Right renal cortex interstitium (tissue), 3 donors: ENCODE measurements around the gene ZCCHC4. TPM values are rescaled to one million over a fixed set of nuclear protein-coding genes. Genes with fewer than 3 reads are reported as not detected.

Experiments used
- DNase-seq, 3 donors: peaks; one replicate each; pipeline ENCODE4 v3.0.0-alpha.2; 2013; ENCODE audit warnings: low read depth in 3 of 3, low spot score in 2 of 3
- polyA plus RNA-seq, 3 donors: library from polyadenylated mRNA; unstranded; fragments of 120-200 nt; gene quantifications; one replicate each; pipeline ENCODE4 v1.2.1, GENCODE V29; 2013; ENCODE audit not compliant: insufficient read length in 3 of 3

ZCCHC4 gene, protein sequence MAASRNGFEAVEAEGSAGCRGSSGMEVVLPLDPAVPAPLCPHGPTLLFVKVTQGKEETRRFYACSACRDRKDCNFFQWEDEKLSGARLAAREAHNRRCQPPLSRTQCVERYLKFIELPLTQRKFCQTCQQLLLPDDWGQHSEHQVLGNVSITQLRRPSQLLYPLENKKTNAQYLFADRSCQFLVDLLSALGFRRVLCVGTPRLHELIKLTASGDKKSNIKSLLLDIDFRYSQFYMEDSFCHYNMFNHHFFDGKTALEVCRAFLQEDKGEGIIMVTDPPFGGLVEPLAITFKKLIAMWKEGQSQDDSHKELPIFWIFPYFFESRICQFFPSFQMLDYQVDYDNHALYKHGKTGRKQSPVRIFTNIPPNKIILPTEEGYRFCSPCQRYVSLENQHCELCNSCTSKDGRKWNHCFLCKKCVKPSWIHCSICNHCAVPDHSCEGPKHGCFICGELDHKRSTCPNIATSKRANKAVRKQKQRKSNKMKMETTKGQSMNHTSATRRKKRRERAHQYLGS
- 10 to 100 TPM; 11.6 to 14.1 (median 12.3) TPM for polyA plus RNA-seq

DNA sequence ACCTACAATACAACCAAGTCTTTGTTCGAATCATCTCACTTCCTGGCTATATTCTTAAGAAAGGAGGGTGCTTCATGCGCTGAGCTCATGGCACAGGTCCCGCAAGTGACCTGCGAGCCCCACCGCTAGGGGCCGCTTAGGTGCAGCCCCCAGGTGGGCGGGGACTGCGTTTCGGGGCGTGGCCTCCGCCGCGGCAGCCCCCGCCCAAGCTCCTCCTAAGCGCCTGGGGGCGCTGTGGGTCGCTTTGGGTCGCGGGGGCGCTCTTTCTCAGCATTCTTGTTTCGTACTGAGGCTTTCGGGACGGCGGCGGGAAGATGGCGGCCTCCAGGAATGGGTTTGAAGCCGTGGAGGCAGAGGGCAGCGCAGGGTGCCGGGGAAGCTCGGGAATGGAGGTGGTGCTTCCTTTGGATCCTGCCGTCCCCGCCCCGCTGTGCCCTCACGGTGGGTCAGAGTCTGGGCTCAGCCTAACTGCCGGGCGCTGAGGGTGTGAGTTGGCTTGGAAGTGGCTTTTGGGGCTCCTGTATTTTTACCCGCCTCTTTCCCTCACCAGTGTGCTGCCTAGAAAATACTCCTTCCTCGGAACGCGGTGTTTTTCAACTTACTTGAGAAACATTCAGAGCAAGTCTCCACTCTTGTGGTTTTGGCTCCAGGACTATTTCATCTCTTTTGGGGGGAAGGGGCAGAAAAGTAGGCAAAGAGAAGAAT, at the start of gene ZCCHC4:
Gene ZCCHC4, plus strand, starts transcription at position 279 of the 705 bp plus-strand sequence. Its CDS starts 36 bp downstream, at position 315.
- peak; percentile 81 to 84 (median 83) for DNase-seq

DNA sequence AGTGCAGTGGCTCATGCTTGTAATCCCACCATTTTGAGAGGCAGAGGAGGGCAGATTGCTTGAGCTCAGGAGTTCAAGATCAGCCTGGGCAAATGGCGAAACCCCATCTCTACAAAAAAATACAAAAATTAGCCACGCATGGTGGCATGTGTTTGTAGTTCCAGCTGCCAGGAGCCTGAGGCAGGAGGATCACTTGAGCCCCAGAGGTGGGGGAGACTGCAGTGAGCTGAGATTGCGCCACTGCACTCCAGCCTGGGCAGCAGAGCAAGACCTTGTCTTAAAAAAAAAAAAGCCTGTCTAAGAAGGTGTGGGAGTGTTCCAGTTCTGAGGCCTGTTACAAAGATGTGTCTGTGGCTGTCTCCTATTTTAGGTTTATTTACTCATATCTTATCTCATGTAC, 40.7 kb upstream of the ZCCHC4 start:
- DNase-seq = no peak

DNA sequence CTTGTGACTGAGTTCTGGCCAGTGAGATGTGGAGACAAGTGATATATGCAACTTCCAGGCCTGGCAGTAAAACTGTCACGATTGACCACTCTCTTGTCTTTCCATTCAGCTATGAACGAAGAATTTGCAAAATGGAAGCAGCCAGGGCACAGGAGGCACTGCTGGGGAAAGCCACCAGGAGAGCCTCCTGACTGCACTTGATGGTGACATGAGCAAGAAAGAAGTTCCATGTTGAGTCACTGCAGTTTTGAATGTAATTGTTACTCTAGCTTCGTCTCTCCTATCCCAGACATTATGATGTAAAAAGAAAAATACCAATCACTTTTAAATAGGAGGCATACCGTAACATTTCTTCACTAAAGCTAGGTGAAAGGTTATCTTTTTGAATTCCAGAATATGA, 32.4 kb upstream of the ZCCHC4 start:
- DNase-seq = no peak

DNA sequence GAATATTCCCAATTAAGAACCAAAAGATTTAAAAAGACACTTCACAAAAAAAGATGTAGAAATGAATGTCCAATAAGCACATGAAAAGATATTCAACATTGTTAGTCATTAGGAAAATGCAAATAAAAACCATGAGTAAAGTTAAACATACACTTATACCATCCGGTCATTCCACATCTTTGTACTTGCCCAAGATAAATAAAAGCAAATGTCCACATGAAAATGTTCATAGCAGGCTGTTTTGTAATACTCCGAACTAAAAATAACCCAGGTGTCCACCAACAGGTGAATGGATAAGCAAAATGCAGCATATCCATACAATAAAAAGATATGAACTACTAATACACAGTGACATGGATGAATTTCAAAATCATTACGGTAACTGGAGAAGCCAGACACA, 28.6 kb upstream of the ZCCHC4 start:
- no peak for DNase-seq

DNA sequence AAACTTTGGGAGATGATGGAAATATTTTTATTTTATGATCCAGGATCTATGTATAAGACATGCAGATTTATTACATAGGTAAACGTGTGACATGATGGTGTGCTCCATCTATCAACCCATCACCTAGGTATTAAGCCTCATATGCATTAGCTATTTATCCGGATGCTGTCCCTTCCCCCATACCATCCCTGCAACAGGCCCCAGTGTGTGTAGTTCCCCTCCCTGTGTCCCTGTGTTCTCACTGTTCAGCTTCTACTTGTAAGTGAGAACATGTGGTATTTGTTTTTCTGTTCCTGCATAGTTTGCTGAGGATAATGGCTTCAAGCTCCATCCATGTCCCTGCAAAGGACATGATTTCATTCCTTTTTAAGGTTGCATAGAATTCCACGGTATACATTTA, 28.1 kb upstream of the ZCCHC4 start:
- DNase-seq = no peak

DNA sequence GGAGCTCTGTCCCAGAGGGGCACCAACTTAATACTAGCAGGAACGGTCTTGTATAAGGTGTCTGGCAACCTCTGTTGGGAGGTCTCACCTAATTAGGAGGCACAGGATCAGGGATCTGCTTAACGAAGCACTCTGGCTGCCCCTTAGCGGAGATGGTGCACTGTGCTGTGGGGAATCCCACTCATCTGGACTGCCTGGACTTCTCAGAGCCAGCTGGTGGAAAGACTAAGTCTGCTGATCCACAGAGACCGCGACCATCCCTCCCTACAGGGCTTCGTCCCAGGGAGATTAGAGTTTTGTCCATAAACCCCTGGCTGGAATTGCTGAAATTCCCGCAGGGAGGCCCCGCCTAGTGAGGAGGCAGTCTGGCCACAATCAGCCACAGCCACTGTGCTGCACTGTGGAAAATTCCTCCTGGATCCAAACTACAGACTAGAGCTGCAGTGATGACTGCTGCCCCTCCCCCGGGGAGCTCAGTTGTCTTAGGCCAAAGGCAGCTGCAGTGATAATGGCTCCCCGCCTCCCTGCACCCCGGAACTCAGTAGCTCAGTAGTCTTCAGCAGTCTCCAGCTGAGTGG, 22.0 kb upstream of the ZCCHC4 start:
- no peak for DNase-seq

DNA sequence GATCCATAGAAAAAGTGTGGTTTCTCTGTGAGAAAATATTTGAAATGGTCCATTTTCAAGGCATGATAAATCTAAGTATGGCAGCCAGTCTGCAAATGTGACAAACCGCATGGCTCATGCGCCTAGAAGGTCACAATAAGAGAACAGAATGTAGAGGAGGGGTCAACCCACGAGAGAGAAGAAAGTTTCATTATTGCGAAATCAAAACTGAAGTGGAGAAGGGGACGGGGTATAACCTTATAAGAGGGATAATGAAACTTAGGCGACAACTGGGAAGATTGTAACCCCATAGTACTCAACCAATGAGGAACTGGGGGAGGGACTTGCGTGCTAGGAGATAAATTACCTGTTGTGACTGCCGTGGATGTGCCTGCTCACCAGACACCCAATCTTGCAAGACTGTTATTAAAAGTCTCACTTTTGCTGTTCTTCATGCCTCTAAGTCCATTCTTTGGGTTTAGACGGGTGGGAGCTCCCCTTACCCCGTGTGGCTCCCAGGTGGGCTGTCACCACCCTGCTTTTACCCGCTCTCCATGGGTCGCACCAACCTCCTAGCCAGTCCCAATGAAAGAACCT, 21.3 kb upstream of the ZCCHC4 start:
- DNase-seq = no peak

DNA sequence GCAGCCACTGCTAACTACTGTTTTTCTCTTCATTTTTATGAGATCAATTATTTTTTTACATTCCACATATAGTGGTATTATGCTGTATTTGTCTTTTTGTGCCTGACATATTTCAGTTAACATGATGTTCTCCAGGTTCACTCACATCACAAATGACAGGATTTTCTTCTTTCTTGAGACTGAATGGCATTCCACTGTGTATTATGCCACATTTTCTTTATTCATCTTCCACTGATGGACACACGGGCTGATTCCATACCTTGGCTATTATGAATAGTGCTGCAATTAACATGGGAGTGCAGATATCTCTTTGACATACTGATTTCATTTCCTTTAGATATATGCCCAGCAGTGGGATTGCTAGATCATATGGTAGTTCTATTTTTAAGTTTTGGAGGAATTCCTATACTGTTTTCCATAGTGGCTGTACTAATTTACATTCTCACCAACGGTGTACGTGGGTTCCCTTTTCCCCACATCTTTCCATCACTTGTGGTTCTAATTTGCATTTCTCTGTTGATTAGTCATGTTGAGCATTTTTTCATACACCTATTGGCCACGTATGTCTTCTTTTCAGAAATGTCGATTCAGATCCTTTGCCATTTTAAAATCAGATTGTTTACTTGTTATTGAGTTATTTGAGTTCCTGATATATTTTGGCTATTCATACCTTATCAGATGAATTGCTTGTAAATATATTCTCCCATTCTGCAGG, 14.9 kb upstream of the ZCCHC4 start:
- no peak for DNase-seq

DNA sequence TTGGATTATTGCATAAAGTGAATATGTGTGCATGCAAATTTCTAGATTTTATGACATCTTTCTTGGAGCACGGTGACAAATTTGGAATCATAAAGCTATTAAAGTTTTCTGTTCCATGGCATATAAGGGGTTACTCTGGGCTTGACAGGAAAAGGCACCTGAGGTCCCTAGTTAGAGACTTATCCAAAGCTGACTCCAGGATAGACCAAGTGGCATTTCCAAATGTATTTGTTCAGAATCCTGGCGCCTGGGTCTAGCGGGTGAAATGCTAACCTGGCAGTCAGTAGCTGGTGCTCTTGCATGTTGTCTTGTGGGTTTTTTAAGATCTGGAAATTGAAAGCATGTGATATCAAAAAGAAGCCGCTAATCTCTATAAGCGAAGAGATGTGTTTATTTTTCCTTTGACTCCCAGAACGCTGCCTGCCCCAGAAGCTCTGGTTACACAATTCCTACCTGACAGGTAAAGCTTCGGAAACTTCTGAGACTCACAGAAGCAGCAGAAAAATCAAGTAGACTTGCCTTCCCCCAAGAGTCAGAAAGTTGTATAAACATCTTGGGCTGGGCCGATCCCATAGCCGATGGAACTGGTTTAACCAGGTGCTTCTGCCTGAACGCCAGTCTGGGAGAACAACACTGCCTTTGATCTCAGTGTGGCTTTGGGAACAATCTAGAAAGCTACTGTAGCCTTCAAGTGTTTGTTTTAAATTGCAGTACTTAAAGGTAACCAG, 12.9 kb upstream of the ZCCHC4 start:
- DNase-seq = peak; percentile 6 to 19 (median 7)

DNA sequence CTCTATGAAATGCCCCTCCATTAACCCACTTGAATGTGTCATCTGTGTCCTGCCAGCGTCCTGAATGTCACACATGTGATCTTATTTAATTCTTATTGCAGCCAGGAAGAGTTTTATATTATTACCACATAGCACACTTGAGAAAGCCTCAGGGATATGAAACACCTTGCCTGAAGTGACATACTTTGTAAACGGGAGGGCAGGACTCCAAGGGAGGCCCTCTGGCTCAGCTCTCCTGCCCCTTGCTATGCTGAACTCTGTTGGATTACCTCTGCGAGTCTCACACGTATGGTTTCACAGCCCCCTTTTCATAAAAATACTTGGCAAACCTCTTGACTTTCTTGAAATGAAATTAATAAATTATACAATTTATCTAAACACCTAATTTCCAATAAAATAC, 11.1 kb upstream of the ZCCHC4 start:
- DNase-seq = no peak

DNA sequence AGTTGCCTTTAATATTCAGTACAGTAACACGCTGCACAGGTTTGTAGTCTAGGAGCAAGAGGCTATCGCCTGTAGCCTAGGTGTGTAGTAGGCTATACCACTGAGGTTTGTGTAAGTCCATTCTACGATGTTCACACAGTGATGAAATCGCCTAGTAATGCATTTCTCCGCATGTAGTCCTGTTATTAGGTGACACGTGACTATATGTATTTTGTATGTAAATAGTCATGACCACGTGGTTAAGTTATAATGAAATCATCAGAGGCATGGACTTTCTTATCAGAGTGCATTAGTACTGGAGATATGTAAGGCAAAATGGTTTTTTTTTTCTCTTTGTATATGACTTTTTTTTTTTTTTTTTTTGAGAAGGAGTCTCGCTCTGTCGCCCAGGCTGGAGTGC, 9.9 kb upstream of the ZCCHC4 start:
- no peak for DNase-seq

DNA sequence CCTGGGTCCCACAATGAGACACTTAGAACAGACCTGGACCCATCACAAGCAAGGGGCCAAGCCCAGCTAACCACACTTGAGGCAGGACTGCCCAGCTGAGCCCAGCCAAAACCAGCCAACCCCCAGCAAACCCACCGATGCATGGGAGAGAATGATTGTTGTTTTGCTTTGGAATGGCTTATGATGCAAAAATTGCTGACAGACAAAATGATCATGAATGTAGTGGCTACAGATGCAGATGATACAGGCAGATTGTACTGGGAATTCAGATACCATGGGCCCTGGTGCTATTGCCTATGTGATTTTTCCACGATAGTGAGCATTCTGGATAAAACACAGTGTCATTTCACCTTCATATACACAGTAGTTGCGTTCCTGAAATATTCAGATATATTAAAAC, 9.0 kb upstream of the ZCCHC4 start:
- DNase-seq = no peak

DNA sequence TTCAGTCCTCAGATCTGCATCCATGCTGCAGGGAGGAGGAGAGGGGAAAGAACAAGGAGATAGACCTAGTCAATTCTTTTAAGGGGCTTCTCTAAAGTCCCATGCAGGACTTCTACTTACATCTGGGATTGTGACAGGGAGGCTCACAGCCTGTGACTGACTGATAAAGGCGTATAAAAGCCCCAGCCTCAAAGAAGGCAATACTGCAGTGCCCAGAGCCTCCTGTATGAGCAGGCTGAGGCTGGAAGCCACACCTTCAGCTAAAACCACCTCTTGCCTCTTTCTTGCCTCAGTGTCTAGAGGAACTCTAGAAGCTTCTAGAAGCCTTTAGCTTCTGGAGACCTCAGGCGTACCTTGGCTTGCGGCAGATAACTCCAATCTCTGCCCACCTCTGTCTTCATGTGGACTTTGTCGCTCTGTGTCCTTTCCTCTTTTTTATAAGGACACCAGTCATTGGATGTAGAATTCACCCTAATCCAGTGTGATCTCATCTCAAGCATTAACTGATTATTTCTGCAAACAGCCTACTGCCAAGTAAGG, 6.0 kb upstream of the ZCCHC4 start:
- no peak for DNase-seq

DNA sequence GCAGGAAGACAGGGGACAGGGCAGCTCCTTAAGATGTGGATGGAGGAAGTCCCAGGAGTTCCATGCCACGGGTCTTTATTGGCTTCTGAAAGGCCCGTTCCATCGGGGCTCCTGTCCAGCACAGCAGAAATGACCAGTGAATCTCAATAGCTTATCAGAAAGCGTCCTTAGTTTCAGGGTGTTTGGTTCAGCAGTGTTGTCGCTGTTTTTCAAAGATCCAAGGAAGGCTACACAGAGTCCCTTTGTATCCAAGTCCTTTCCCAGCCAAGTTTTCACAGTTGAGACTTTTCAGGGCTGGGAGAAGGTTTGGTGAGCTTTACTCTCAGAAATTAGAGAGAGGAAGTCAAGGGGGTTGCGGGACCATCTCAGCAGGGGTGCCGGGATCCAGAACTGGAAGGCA, 5.0 kb upstream of the ZCCHC4 start:
- DNase-seq = no peak

DNA sequence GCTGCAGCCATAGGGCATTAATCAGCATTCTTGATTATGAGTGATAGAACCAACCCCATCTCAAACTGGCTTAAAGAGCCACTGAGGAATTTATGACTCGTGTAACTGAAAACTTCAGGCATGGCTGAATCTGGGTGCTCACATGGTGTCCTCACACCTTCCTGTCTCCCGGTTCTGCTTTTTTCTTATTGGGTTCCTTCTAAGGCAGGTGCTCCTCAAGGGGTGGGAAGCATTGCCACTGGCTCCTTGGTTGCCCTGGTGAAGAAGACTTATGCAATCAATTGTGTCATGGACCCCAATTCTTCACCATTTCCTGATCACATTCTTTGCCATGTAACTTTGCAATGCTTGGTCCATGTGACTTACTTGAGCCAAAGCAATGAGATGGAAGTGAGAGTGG, 4.3 kb upstream of the ZCCHC4 start:
- DNase-seq = no peak

DNA sequence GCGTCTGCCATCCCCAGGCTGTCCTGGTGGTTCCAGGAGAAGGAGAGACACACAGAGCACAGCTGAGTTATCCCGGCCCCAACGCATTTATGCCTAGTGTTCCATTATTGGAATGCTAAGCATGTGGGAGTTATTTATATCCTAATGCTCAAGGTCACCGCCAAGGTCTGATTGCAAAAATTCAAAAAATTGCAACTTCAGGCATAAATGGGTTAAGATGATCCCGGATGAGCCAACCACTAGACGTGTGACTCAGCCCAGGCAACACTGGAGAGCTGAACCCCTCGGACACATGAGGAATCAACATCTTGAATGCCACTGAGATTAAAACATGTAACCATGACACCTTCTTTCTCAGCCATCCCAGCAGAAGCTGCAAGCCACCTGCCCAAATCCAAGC, 3.8 kb upstream of the ZCCHC4 start:
- DNase-seq = no peak

DNA sequence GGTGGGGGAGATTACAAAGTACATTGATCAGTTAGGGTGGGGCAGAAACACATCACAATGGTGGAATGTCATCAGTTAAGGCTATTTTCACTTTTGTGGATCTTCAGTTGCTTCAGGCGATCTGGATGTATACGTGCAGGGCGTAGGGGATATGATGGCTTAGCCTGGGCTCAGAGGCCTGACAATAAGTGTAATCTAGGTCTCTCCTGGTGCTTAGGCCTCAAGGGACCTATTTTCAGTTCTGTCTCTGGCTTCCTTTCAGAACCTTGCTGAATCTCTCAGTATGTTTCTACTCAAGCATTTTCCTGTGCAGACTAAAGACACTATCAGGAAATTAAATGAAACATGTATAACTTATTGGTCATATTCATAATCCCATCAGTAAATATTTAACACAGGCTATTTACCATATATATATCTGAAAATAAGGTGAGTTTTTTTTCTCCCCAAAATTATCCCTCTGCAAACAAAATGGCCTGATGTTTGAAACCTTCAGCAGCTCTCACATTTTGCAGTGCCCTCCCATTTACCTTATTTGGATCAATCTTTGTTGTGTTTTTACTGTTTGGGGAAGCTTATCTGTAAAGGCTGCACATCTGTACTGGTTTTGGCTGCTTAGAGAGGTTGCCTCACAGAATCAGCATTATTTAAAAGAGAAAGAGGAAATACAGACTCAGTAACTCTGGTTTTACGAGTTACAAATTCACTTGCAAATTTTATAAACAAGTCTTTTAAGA, 2.3 kb upstream of the ZCCHC4 start:
- no peak for DNase-seq

DNA sequence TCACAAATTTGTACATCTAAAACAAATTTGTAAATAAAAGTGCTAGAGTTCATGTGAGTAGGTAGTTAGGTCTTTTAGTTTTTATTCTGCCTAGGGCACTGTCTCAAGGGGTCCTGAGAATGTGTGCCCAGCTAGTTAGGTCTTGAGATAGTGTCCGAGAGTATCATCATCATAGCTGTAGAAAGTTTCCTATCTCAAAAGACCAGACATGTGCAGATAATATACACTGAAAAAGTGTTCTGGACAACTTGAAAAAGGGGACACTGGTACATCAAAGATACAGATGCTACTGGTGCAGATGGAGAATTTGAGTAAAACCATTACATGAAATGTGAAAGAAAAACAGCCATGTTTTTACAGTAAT, 1.8 kb upstream of the ZCCHC4 start:
- DNase-seq = no peak
